Inflammatory macrophage treated with lipopolysaccharide for 4 hours (primary cell): Measurements from ENCODE around the gene KIF20A.
"Not testable (repeated sequence)": the region's sequence is repeated elsewhere in the genome, so short reads cannot be mapped to it uniquely, and the experiment has no call there.

Source experiments
- DNase-seq: peaks from one replicate; pipeline ENCODE4 v3.0.0-alpha.2; 2020

Gene KIF20A

DNA sequence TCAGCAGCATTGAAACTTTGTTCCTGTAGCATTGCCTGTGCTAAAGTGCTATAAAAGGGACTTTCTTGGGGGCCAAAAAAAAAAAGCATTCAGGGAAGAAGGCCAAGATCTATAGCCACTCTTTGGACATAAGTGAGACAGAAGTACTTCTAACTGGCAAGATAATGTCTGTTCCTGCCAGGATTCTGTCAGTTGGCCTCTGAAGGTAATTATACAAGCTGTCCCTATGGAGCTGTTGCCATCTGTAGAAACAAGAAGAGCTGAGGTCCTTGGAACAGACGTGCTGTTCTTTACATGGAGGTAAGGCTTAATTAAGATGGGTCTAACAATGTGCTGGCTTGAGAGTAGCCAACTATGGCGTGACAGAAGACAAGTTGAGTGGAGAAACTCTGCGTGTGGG is 9.7 kb downstream of the KIF20A start:
- DNase-seq: no peak

DNA sequence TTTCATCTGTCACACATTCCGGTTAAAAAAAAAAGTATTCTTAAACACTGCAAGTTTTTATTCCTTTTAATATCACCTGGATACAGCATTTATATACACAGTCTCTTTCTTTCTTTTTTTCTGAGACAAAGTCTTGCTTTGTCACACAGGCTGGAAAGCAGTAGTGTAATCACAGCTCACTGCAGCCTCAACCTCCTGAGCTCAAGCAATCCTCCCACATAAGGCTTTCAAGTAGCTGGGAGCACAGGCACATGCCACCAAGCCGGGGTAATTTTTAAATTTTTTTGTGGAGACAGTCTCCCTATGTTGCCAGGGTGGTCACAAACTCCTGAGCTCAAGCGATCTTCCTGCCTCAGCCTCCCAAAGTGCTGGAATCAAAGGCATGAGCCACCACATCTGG is 13.9 kb downstream of the KIF20A start:
- DNase-seq: no peak

DNA sequence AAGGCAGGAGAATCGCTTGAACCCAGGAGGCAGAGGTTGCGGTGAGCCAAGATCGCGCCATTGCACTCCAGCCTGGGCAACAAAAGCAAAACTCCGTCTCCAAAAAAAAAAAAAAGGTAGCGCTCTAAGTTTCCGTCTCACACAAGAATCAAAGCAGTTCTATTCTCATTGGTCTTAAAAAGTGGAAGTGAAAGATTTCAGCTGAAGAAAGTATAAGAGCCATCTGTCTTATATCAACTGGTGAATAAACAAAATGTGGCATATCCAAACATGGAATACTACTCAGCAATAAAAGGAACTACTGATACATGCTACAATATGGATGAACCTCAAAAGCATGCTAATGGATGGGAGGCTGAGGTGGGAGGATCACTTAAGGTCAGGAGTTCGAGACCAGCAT is 14.9 kb downstream of the KIF20A start:
- not testable (repeated sequence) for DNase-seq

DNA sequence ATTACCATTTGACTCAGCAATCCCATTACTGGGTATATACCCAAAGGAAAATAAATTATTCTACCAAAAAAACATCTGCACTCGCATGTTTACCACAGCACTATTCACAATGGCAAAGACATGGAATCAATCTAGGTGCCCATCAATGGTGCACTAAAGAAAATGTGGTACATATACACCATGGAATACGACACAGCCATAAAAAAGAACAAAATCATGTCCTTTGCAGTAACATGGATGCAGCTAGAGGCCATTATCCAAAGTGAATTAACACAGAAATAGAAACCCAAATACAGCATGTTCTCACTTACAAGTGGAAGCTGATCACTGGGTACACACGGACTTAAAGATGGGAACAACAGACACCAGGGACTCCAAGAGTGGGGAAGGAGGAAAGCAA is 32.1 kb downstream of the KIF20A start:
- DNase-seq: no peak

DNA sequence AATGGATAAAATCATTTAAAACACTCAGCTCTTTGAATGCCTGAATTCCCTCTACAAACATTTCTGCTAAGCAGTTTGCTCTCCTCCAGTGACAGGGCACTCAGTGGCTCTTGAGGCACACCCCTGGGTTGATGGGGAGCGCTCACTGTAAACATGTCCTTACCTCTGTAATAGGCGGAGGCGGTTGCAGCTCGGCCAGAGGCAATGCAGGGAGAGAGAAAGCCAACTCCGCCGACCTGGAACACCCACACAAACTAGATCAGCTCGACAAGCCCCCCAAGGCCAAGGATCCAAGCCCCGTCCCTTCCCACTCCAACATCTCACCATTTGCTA is 33.9 kb downstream of the KIF20A start:
- DNase-seq: peak; percentile 3

DNA sequence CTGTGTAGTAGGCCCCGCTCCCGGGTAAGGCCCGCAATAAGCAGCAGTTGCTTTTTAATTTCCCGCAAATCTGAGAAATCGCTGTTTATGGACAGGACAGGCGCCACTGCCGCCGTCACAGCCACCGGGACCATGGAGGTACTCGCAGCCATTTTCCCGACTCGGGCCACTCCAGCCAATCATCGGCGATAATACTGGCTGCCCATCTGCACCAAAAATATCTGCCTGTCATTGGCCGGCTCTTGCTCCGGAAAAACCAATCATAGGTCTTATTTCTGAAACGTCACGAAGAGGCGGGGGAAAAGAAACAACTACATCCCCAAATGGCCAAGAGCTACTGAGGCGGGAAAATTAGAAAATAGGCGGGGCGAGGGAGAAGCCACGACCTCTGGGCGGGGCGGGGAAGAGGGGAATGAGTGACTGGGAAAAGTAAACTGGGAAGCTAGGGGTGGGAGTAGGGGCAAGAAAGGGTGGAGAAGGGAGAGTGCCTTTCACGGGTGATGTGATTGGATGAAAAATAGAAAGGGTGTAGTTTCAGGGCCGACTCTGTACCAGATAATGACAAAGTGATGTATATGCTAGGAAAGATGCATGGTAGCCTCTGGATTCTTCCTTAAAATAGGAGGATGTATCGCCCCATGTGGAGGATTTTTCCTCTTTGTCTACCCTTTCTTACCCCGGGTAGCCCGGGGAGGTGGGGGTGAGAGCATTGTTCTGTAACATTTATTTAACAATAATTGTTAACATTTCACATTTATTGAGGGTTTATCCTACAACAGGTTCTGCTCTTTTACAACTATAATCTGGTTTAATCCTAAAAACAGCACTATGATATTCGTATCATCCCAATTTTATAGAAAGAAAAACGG is 34.5 kb downstream of the KIF20A start, which contains the start of gene CDC23:
CDC23 (minus strand) TSS at position 163 of the 869 bp plus-strand sequence; CDS start at position 152, 11 bp downstream.
- DNase-seq: peak; percentile 99

DNA sequence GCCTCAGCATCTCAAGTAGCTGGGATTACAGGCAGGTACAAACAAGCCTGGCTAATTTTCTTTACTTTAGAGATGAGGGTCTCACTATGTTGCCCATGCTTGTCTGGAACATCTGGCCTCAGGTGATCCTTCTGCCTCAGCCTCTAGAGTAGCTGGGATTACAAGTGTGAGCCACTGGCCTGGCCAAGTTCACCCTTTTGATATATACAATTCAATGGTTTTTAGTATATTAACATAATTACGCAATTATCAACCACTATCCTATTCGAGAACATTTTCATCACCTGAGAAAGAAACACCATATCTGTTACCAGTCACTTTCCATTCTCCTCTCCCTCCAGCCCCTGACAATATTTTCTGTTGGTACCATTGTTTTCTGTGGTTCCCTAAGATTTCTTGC is 37.9 kb downstream of the KIF20A start:
- DNase-seq: no peak

DNA sequence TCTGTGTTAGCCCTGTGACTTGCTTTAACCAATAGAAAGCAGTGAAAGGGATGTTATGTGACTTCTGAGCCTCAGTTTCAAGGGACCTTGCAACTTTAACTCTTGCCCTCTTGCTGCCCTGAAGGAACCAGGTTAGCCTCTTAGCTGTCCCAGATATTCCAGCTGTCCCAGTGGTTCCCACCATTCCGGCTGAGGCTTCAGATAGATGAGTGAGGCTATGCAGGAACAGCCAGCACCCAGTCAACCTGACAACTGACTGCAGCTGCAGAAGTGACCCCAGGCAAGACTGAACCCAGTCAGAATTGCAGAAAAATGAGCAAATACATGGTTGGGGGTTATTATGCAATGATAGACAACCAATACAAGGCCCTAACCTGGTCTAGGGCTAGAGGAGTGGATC is 44.6 kb downstream of the KIF20A start:
- DNase-seq: no peak

DNA sequence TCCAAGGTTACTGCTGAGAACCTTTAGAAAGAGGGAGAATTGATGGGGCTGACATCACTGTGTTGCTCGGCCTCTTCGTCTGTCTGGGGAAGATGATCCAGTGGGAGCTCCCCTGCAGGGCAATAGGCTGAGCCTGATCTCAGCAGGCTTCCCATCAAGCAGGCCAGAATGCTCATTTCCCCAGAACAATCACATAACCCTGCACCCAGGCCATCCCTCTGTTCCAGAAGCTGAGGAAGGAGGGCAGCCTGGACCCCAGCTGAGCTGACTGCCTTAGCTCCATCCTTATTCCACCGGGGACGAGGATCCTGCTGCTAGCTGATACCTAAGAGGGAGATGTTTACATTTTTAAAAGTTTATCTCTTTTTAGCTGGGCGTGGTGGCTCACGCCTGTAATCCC is 45.8 kb downstream of the KIF20A start:
- no peak for DNase-seq

DNA sequence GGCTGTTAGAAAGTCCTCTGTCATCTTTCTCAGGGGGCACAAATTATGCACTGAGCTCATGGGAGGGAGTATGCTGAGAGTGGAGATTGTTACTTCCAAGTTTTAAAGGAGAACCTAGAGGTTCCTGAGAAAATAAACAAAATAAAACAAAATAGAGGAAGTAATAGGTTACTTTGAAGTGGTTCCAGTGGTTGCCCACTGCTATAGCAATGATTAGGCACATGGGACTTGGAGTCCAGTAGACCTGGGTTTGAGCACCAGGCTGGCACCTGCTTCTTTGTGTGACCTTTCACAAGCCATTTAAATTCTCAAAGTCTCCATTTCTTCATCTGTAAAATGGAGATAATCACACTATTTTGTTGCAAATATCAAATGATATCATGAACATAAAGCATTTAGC is 48.0 kb downstream of the KIF20A start:
- DNase-seq: peak; percentile 22

DNA sequence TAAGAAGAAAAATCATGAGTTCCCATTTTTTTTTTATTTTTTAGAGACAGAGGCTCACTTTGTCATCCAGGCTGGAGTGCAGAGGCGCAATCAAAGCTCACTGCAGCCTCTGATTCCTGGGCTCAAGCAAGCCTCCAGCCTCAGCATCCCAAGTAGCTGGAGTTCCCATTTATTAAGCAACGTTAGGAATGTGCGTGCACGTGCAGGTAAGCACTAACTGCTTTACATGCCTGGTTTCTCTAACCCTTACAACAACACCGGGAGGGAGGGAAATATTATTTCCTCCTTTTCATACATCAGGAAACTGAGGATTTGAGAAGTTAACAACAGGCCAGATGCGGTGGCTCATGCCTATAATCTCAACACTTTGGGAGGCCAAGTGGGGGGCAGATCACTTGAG is 50.5 kb downstream of the KIF20A start:
- no peak for DNase-seq

DNA sequence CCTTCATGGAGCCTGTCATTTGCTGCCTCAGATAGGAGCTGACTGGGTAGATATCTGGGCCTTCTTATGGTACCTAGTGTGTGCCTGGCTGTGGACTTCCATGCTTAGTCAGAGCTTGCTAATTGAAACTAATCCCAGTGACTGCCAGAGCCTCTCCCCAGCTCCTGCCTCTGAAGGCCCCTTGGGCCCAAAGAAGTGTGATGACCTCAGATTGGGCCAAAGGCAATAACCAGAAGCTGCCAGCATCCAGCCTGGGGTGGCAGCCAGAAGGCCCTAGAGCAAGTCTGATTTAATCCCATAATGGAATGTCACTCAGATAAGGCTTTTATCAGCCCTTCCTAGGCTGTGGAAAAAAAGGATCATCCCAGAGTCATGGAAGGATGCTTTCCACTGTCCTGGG is 51.3 kb downstream of the KIF20A start:
- no peak for DNase-seq

DNA sequence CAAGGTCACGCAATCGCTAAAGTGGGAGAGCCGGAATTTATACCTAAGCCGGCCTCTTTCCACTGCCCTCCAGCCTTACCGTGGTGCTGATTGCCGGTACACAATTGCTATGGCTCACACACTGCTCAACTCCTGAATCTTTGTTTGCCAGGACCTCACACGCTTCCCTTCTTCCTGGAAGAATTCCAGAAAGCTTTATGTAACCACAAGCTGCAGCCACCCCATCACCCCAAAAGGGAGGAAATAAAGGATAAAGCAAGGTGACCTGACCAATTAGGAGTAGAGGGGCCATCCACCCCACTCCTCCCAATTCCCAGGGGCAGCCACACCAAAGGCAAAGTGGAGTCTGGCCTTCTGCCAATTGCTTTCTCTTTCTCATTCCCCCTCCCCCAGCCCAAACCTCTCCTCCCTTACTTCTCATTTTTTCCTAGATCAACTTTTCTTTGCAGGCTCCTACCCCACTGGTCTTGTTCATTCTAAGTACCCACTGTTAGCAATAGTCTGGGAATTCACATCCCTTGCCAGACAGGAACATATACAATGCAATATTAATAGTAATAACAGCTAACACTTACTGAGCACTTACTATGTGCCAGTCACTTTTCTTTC is 52.2 kb downstream of the KIF20A start:
- DNase-seq: no peak

DNA sequence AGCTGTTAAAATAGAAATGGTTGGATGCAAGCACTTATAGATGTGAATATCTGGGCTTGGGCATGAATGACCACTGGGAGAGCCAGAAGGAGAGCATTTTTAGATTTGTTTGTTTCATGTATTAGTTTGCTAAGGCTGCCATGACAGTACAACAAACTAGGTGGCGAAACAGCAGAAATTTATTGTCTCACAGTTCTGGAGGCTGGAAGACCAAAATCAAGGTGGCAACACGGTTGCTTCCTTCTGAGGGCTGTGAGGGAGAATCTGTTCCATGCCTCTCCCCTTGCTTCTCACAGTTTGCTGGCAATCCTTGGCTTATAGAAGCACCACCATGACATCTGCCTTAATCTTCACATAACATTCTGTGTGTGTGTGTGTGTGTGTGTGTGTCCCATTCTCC is 54.4 kb downstream of the KIF20A start:
- no peak for DNase-seq

DNA sequence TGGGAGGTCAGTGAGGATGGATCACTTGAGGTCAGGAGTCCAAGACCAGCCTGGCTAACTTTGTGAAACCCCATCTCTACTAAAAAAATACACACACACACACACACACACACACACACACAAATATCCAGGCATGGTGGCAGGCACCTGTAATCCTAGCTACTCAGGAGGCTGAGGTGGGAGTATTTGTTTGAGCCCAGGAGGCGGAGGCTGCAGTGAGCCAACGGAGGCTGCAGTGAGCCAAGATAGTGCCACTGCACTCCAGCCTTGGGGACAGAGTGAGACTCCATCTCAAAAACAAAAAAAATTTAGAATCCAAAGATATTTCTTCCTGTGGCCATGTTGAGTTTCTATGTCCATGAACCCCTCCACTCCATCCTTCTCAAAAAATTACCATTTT is 55.7 kb downstream of the KIF20A start:
- DNase-seq: no peak
